Endothelial cell of umbilical vein (primary cell): ENCODE results near the gene RAD54L.
"Not testable (repeated sequence)": the region's sequence is repeated elsewhere in the genome, so short reads cannot be mapped to it uniquely, and the experiment has no call there.

Experiments used
- POLR2A ChIP-seq: IDR thresholded peaks from 2 replicates; pipeline ENCODE4 v1.6.1; 2012; ENCODE audit warnings: low read depth, mild to moderate bottlenecking, control low read depth, low read length
- TF ChIP-seq, protein P1 (sequence below), 2 donors: IDR thresholded peaks; 1 replicate in 1 of 2; 2 replicates in 1 of 2; pipeline ENCODE4 v1.5.1; 2011; ENCODE audit warnings: low read length in 2 of 2, mild to moderate bottlenecking in 2 of 2, moderate library complexity in 2 of 2, control low read depth in 1 of 2, inconsistent platforms in 1 of 2, low read depth in 1 of 2; ENCODE audit not compliant: insufficient read depth in 1 of 2; ENCODE audit errors: extremely low read depth in 1 of 2

DNA sequence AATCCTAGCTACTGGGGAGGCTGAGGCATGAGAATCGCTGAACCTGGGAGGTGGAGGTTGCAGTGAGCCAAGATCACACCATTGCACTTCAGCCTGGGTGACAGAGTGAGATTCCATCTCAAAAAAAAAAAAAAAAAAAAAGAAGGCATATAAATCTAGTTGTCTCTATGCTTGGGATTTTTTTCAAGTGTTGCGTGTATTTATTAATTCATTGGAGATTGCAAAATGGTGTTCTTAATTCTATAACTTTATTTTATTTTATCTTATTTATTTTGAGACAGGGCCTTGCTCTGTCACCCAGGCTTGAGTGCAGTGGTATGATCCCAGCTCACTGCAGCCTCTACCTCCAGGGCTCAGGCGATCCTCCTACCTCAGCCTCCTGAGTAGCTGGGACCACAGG is 16.3 kb upstream of the RAD54L start:
- TF ChIP-seq, protein P1, sequence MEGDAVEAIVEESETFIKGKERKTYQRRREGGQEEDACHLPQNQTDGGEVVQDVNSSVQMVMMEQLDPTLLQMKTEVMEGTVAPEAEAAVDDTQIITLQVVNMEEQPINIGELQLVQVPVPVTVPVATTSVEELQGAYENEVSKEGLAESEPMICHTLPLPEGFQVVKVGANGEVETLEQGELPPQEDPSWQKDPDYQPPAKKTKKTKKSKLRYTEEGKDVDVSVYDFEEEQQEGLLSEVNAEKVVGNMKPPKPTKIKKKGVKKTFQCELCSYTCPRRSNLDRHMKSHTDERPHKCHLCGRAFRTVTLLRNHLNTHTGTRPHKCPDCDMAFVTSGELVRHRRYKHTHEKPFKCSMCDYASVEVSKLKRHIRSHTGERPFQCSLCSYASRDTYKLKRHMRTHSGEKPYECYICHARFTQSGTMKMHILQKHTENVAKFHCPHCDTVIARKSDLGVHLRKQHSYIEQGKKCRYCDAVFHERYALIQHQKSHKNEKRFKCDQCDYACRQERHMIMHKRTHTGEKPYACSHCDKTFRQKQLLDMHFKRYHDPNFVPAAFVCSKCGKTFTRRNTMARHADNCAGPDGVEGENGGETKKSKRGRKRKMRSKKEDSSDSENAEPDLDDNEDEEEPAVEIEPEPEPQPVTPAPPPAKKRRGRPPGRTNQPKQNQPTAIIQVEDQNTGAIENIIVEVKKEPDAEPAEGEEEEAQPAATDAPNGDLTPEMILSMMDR (IDR thresholded peaks at IDR 0.05; ENCODE audit: extremely low read depth in 1 of 2, insufficient read depth in 1 of 2, low read depth in 1 of 2, low read length in 2 of 2) = not testable (repeated sequence)
- TF ChIP-seq POLR2A = not testable (repeated sequence)
